HL-60/S4 treated with phorbol 12-myristate 13-acetate at 8.2 ng/mL for 4 days and 3 days (cell line): Measurements from ENCODE around the gene IP6K3.

Source experiments
- in situ Hi-C: fragments of 300-500 bp; cut with MboI; formaldehyde crosslinking; loops from 2 replicates; pipeline ENCODE4 v1.15.0; 2022; ENCODE audit warnings: low sequenced_read_pairs

IP6K3 gene

GRCh38 chr6:33761922-33762629, 15.4 kb upstream of the IP6K3 start:
- in situ Hi-C loops = loop anchor here (25.0 kb wide), 1 partner anchor 275 kb away; no protein-coding TSS in a partner anchor

- in situ Hi-C loops = loop anchor here (25.0 kb wide), 1 partner anchor 276 kb away; no protein-coding TSS in a partner anchor
These were observed 14.8 kb upstream of the IP6K3 start for GRCh38 chr6:33761581-33761921.

- in situ Hi-C loops = loop anchor here (25.0 kb wide), 1 partner anchor 277 kb away; no protein-coding TSS in a partner anchor
These were observed 13.4 kb upstream of the IP6K3 start for GRCh38 chr6:33759887-33760629.

GRCh38 chr6:33758815-33759216, 12.1 kb upstream of the IP6K3 start:
- in situ Hi-C loops = loop anchor here (25.0 kb wide), 1 partner anchor 278 kb away; no protein-coding TSS in a partner anchor

- in situ Hi-C loops = loop anchor here (25.0 kb wide), 1 partner anchor 279 kb away; no protein-coding TSS in a partner anchor
These were observed 11.2 kb upstream of the IP6K3 start for GRCh38 chr6:33757906-33758305.

- in situ Hi-C loops = loop anchor here (25.0 kb wide), 1 partner anchor 280 kb away; no protein-coding TSS in a partner anchor
These were observed 10.4 kb upstream of the IP6K3 start for GRCh38 chr6:33757113-33757512.

GRCh38 chr6:33756211-33756954, 9.7 kb upstream of the IP6K3 start:
- in situ Hi-C loops = loop anchor here (25.0 kb wide), 1 partner anchor 281 kb away; no protein-coding TSS in a partner anchor

GRCh38 chr6:33755070-33755869, 8.6 kb upstream of the IP6K3 start:
- in situ Hi-C loops = loop anchor here (25.0 kb wide), 1 partner anchor 282 kb away; no protein-coding TSS in a partner anchor

- in situ Hi-C loops = loop anchor here (25.0 kb wide), 1 partner anchor 283 kb away; no protein-coding TSS in a partner anchor
These were observed 7.5 kb upstream of the IP6K3 start for GRCh38 chr6:33754222-33754621.

- in situ Hi-C loops = loop anchor here (25.0 kb wide), 1 partner anchor 285 kb away; no protein-coding TSS in a partner anchor
These were observed 5.9 kb upstream of the IP6K3 start for GRCh38 chr6:33752646-33753015.

- in situ Hi-C loops = loop anchor here (25.0 kb wide), 1 partner anchor 285 kb away; no protein-coding TSS in a partner anchor
These were observed 5.3 kb upstream of the IP6K3 start for GRCh38 chr6:33751771-33752645.

- in situ Hi-C loops = loop anchor here (25.0 kb wide), 1 partner anchor 287 kb away; no protein-coding TSS in a partner anchor
These were observed 3.7 kb upstream of the IP6K3 start for GRCh38 chr6:33750244-33750991.

GRCh38 chr6:33749401-33749800, 2.7 kb upstream of the IP6K3 start:
- in situ Hi-C loops = no loop called here

GRCh38 chr6:33748841-33749240, 2.1 kb upstream of the IP6K3 start:
- in situ Hi-C loops = no loop called here

GRCh38 chr6:33747823-33748222, 1.1 kb upstream of the IP6K3 start:
- in situ Hi-C loops = no loop called here

- in situ Hi-C loops = no loop called here
These were observed 587 bp downstream of the IP6K3 start for GRCh38 chr6:33746036-33746600.

GRCh38 chr6:33745548-33745947, 1.2 kb downstream of the IP6K3 start:
- in situ Hi-C loops = no loop called here

GRCh38 chr6:33744895-33745546, 1.7 kb downstream of the IP6K3 start:
- in situ Hi-C loops = no loop called here
